ENCODE measurements around the gene BCR. TPM values are rescaled to one million over a fixed set of nuclear protein-coding genes. Genes with fewer than 3 reads are reported as not detected.

The BCR gene
- total and polyA plus RNA-seq, 2 of the 8 experiments (the other 6 are each of a cell fraction or from before 2014, with no cell fraction given): 66.7 to 130 TPM

GRCh38 chr22:23140385-23140784, 39.9 kb upstream of the BCR start:
- TF ChIP-seq NRF1 (IDR thresholded peaks at IDR 0.05; ENCODE audit: low read depth, low read length) (no peak), SP1 (IDR thresholded peaks at IDR 0.05; ENCODE audit: low read depth, low read length) (no peak), HDAC6 (IDR thresholded peaks at IDR 0.05; ENCODE audit: low read depth, low read length) (no peak), GTF2F1 (IDR thresholded peaks at IDR 0.05; ENCODE audit: borderline replicate concordance, low read depth, low read length) (no peak), CEBPB (IDR thresholded peaks at IDR 0.05; ENCODE audit: low read depth, low read length) (no peak), KDM5A (IDR thresholded peaks at IDR 0.05; ENCODE audit: low read length) (no peak)
- H3K27me3 ChIP-seq (replicated peaks in 1 of 4; ENCODE audit: control insufficient read depth in 3 of 4, extremely low read depth in 1 of 4, insufficient read depth in 3 of 4, low read length in 3 of 4): peaks cover 0 to under 1% (median 0%) of the 10 kb centered on the region in 4 experiments; a peak in 2 of 7 replicates
- no peak overlapping the region for H2BK20ac ChIP-seq (ENCODE audit: low read length)
- H3K14ac ChIP-seq (ENCODE audit: insufficient read length): no peak overlapping the region
- H3K79me1 ChIP-seq (ENCODE audit: low read depth, low read length): no peaks in the 10 kb centered on the region
- H3K18ac ChIP-seq (ENCODE audit: extremely low read depth, low read length): no peak overlapping the region
- no peak overlapping the region for H2AFZ ChIP-seq (ENCODE audit: low read length)
- peaks cover under 1% of the 10 kb centered on the region; the same call in 1 of the 2 replicates for H3K23me2 ChIP-seq (ENCODE audit: low read depth, low read length)
- no peak overlapping the region for H3K9ac ChIP-seq (replicated peaks in 1 of 4; ENCODE audit: extremely low read depth in 1 of 4, low read depth in 3 of 4, low read length in 3 of 4)
- H2BK120ac ChIP-seq (replicated peaks; ENCODE audit: low read depth, low read length): no peak overlapping the region
- no peaks in the 10 kb centered on the region for H3K36me3 ChIP-seq (ENCODE audit: control insufficient read depth in 2 of 4, insufficient read depth in 4 of 4, low read length in 3 of 4)
- no peaks in the 10 kb centered on the region for H3K9me3 ChIP-seq (ENCODE audit: insufficient read depth in 2 of 2, low read depth in 1 of 2, low read length in 1 of 2)
- no peak overlapping the region for H4K91ac ChIP-seq (replicated peaks; ENCODE audit: insufficient read length, low read length)
- no peak overlapping the region for H2BK5ac ChIP-seq (ENCODE audit: low read depth, low read length)
- CTCF ChIA-PET (ENCODE audit: partially characterized antibody): interaction anchor here (0.7 to 3.6 kb wide), 7 partner anchors 12 to 184 kb away, joined by 3 to 22 read pairs (median 10); no protein-coding TSS in a partner anchor
- no peak overlapping the region for H3K56ac ChIP-seq (replicated peaks; ENCODE audit: insufficient read length, low read depth, low read length)
- no peak overlapping the region for H3K4me2 ChIP-seq (ENCODE audit: insufficient read depth in 1 of 2, low read depth in 2 of 2, low read length in 2 of 2)
- no peak overlapping the region for H2BK12ac ChIP-seq (ENCODE audit: low read depth, low read length)
- POLR2A ChIA-PET (ENCODE audit: partially characterized antibody): no interaction called here
- no peak for FAIRE-seq
- H3K4me3 ChIP-seq (ENCODE audit: extremely low read depth in 1 of 4, insufficient read depth in 2 of 4, low read depth in 3 of 4, low read length in 4 of 4): no peak overlapping the region
- H3K4ac ChIP-seq (replicated peaks; ENCODE audit: insufficient read length, low read depth, low read length): no peak overlapping the region
- H3K4me1 ChIP-seq (replicated peaks in 1 of 4; ENCODE audit: control insufficient read depth in 3 of 4, insufficient read depth in 4 of 4, low read length in 3 of 4): peaks cover 2 to 6% (median 4%) of the 10 kb centered on the region in 4 experiments; a peak in 5 of 7 replicates
- no peaks in the 10 kb centered on the region for H4K20me1 ChIP-seq (replicated peaks in 1 of 2; ENCODE audit: control insufficient read depth in 1 of 2, insufficient read depth in 2 of 2, low read length in 2 of 2)
- no peak overlapping the region for H2AK5ac ChIP-seq (ENCODE audit: low read depth, low read length)
- no peak overlapping the region for H4K5ac ChIP-seq (ENCODE audit: insufficient read length, low read depth, low read length)
- DNase-seq (ENCODE audit: low read depth in 1 of 2, low spot score in 2 of 2): no peak
- no peak overlapping the region; the same call in 1 of the 2 replicates for H2BK15ac ChIP-seq (ENCODE audit: low read length)
- H3K27ac ChIP-seq (ENCODE audit: low read depth, low read length): no peak overlapping the region
- no peaks in the 10 kb centered on the region for H3K79me2 ChIP-seq (ENCODE audit: control insufficient read depth in 1 of 2, insufficient read depth in 2 of 2, low read length in 2 of 2)
- no peak overlapping the region for H4K8ac ChIP-seq (ENCODE audit: extremely low read depth, insufficient read depth, low read length)
- H3K23ac ChIP-seq (ENCODE audit: insufficient read length): no peak overlapping the region

All from H1 (cell line).